NCI-H1417 treated with DMSO at 0.1 percent for 48 hours (cell line): ENCODE results near the gene LYRM7.
"Not testable (repeated sequence)": the region's sequence is repeated elsewhere in the genome, so short reads cannot be mapped to it uniquely, and the experiment has no call there.

Experiments
- DNase-seq: peaks from one replicate; lab custom pipeline; 2025; lab: John Stamatoyannopoulos, UW

Gene LYRM7

DNA sequence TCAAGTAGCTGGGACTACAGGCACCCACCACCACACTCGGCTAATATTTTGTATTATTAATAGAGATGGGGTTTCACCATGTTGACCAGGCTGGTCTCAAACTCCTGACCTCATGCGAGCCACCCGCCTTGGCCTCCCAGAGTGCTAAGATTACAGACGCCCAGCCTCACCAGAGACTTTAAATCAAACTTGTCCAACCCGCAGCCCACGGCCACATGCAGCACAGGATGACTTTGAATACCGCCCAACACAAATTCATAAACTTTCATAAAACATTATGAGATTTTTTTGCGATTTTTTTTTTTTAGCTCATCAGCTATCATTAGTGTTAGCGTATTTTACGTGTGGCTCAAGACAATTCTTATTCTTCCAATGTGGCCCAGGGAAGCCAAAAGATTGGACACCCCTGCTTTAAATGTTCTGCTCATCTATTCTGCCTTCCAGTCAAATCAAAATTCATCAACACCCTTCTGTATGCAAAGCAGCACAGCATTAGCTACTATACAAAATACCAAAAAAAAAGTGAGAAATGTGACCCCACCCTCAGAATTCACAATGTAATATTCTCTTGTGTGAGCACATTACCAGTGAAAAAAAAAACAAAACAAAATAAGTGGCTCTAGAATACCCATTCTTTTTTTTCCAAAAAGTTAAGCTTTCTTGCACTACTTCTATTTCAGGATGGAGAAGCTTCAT lies 50.4 kb downstream of the LYRM7 start:
- DNase-seq, result no peak

DNA sequence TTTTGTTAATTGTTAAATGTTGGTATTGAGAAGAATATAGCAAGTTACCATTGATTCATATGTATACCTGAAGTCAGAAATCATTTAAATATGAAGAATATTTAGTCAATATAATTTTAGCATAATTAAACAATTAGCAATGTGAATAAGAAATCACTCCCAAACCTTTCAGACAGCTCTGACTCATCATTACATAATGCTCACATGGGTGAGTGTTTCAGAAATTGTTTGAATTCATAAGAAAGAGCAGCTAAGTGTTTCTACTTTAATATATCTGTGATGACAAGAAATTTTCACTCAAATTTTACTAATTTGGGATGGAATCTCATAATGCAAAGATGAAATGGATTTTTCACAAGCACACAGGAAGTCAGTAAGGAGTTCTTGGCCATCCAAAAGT lies 51.1 kb downstream of the LYRM7 start:
- no peak for DNase-seq

GRCh38 chr5:131222731-131223130 lies 52.0 kb downstream of the LYRM7 start:
- DNase-seq, result no peak

DNA sequence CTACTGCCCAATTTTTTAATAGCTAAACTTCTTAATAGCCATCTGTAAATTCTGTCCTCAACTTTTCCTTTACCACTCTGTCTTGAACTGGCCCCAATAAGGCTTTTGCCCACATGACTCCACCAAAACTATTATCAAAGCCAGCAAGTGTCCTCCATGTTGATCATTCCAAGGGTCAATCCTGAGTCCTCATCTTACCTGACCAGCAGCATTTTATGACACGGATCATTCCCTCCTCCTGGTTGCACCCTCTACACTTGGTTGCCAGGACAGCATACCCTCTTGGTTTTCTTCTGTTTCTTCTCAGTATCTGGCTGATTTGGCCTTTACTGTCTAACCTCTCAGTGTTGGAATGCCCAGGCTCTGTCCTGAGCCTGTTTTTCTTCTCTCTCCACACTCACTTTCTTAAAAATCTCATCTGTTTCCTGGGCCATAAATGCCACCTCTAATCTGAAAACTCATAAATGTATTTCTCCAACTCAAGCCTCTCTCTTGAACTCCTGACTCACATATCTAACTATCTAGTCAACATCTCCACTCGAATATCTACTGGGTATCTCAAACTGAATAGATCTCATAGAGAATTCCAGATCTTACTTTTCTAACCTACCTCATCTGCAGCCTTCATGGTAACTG lies 53.1 kb downstream of the LYRM7 start:
- DNase-seq, result no peak

- DNase-seq, result no peak
Observed at GRCh38 chr5:131224387-131225201, 53.9 kb downstream of the LYRM7 start.

DNA sequence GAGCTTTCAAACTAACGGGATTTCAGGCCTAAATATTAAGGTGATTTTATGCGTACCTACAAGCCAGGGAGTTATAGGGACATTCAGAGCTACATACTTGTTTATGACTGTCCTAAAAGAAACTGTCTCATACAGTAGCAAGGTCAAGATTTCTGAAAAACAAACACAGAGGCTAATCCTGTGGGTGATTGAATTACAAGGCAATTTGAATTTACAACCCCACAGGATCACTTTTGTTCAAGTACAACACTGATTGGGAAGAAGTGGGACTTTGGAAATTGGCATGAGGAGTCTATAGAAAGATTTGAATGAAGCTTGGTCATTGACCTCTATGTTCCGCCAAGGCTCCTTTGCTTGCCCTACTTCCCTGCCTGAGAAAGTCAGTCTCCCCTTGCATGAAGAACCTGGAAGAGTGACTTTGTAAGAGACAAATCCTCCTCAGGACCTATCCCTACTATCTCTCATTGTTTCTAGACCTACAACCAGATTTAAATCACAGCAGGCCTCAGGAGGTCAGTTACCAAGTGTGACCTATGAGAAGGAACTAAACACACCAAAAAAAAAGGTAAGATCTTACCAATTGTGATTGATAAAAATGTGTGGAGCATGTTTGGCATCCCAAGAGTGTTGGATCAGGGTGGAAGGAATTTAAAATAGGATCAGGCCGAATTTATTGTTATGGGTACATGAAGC lies 54.7 kb downstream of the LYRM7 start:
- DNase-seq, result no peak

DNA sequence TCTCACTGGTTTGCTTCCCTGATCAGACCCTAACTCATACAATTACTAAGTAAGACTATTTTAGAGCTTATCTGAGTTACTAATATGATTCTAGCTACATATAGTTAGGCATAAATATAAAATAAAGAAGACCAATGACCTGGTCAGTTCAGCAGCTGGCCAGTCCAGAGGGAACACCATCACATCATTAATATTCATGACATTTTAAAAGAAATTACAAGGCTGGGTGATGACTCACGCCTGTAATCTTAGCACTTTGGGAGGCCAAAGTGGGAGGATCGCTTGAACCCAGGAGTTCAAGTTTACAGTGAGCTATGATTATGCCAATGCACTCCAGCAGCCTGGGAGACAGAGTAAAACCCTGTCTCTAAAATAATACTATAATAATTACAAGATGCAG lies 56.2 kb downstream of the LYRM7 start:
- DNase-seq, result no peak

GRCh38 chr5:131228646-131229045 lies 57.9 kb downstream of the LYRM7 start:
- no peak for DNase-seq

- DNase-seq, result no peak
Observed at GRCh38 chr5:131229623-131230022, 58.9 kb downstream of the LYRM7 start.

DNA sequence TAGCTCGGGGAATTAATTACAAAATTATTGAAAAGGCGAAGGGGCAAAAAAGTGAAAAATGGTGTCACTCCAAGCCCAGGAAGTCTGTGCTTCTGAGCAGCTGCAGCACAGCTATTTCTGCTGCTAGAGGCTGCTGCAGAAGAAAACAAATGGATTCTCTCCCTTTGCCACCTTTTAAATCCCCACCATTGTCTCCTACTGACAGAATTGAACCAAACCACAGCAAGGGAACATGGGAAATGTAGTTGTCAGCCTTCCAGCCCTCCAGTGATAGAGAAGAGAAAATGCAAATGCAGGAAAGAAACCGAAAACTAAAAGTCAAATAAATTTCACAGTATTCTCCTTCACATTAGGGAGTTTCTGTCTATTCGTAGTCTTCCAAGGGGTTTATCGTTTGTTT lies 59.7 kb downstream of the LYRM7 start:
- no peak for DNase-seq

- DNase-seq, result no peak
Observed at GRCh38 chr5:131239686-131240085, 68.9 kb downstream of the LYRM7 start.

DNA sequence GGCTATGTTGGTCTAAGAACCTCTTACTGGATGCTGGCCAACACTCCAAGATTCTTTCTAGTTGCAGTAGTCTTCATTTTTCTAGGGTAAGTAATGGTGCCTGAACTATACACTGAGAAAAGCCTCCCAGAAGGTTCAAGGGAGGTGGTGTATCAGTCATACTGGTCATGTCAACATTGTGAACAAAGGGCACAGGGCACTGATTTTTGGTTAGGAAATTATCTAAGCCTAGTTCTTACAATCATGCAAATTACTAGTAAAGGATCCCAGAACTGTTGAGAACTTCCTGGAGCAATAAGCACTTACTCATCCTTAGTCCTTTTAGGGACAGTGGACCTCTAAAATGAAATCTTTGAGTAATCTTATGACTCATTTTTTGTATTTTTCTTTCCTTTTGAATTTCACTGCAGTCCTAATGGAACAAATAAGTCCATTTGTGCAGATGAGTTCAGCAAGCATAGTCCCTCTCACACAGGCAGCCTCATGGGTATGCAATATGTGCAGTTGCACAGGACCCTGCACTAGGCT lies 72.0 kb downstream of the LYRM7 start:
- DNase-seq, result no peak

DNA sequence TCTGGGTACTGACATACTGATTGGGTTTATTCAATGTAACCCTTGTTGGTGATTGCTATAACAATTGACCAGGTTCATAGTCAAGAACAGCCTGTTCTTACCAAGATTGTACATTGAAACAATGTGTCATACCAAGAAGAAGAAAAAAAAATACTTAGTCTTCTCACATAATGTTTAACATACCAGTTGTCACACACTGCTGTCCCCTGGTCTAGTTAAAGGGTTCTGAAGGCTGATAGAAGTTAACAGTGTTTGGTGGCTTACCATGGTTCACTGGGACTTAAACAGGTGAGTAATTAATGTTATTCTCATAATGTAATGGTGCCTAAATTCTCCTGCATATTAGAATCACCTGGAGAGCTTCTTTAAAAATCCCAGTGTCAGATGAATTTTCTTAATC lies 74.6 kb downstream of the LYRM7 start:
- no peak for DNase-seq

DNA sequence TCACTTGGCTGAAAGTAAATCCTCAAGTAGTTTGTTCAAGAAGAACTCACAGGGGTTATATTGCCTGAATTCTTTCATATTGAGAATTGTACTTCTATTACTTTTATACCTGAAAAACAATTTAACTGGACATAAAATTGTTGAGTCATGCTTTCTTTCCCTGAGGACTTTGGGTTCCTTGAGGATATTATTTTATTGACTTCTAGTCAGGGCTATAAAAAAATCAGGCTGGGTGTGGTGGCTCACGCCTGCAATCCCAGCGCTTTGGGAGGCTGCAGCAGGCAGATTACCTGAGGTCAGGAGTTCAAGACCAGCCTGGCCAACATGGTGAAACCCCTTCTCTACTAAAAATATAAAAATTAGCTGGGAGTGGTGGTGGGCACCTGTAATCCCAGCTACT lies 75.2 kb downstream of the LYRM7 start:
- DNase-seq, result no peak

DNA sequence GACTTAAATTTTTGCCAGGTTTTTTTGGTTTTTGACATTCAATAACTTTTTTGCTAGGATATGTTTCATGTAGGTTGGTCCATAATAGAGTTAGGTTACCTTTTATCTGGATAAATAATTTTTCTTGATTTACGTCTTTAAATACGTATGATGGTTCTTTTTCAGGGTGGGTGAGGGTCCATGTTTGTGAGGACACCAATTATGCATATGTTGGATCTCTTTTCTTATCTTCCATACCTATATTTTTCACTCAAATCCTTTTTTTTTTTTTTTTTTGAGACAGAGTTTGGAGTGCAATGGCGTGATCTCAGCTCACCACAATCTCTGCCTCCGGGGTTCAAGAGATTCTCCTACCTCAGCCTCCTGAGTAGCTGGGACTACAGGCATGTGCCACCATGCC lies 75.8 kb downstream of the LYRM7 start:
- DNase-seq, result no peak

GRCh38 chr5:131250751-131251475 lies 80.2 kb downstream of the LYRM7 start:
- no peak for DNase-seq

DNA sequence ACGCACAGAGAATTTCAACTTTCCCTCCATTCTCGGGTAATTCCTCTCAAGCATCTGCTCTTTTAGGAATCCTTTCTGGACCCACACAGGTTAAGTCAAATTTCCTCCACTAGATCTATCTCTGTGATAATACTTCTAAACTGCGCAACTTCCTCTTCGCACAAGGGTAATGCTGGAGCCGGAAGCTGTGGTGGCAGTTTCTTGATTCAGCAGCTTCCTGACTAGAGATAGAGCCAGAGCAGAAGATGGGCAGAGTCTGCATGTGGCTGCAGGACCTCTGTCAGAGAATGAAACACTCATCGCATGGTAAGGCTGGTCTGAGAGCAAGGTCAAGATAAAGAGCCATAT lies 82.1 kb downstream of the LYRM7 start:
- no peak for DNase-seq

DNA sequence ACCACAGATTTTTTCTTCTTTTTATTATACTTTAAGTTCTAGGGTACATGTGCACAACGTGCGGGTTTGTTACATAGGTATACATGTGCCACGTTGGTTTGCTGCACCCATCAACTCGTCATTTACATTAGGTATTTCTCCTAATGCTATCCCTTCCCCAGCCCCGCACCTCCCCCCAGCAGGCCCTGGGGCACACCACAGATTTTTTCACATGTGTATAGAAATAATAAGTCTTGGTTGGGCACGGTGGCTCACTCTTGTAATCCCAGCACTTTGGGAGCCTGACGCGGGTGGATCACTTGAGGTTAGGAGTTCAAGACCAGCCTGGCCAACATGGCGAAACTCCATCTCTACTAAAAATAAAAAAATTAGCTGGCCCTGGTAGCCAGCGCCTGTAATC lies 83.3 kb downstream of the LYRM7 start:
- DNase-seq, result not testable (repeated sequence)

DNA sequence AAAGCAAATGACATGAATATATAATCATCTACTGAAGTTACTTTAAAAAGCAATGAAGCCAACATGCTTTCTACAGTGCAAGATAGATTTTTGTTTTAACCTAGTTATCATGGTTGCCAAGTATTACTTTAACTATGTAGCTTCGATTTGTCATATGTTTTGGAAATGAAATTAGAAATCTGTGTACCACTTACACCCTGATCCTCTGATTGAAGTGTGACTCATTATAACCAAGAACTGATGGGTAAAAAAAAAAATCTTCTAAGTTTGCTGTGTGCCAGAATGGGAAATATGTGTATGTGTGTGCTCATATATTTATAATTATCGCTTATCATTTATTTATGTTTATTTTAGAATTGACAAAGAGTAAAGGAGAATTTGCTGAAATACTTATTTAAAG lies 84.0 kb downstream of the LYRM7 start:
- no peak for DNase-seq
